Activated T-helper 9 cell treated with anti-CD3 and anti-CD28 coated beads, Interleukin-2, amount 50 U/mL, for 16 hours (primary cell): ENCODE results near the gene RAMAC.
"Not testable (repeated sequence)": the region's sequence is repeated elsewhere in the genome, so short reads cannot be mapped to it uniquely, and the experiment has no call there.

Source experiments
- DNase-seq: peaks from one replicate; pipeline ENCODE4 v3.0.0-alpha.2; 2020; ENCODE audit warnings: low read depth

Gene RAMAC

DNA sequence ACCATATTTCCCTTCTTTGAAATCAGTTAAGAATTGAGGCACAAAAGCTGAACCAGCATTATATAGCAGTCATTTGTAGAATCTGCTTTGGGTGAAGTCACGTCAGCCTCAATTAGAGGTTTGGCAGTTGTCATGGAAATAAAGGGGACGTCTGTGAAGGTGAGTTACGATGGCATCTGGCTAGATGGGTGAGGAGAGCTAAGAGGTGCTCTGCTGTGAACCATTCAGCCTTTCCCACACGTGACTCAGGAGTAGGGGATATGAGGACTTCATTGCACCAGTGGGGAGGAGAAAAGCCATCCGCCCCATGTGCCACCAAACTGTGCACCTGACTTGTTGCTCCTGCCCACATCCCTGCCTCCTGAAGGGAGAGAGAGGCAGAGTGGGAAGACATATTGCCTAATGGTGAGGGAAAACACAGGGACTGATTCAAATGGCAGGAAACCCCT is 28.2 kb downstream of the RAMAC start:
- no peak for DNase-seq

DNA sequence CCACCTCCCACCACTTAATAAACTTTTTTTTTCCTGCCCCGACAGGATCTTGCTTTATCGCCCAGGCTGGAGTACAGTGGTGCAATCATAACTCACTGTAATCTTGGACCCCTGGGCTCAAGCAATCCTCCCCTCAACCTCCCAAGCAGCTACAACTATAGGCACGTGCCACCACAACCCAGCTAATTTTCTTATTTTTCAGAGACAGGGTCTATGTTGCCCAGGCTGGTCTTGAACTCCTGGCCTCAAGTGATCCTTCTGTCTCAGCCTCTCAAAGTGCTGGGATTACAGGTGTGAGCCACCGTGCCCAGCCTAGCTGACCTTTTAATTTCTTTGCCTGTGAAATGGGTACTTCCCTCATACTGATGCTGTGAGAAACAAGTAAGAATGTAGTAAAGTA is 29.4 kb downstream of the RAMAC start:
- no peak for DNase-seq

- DNase-seq: no peak
Measured at GRCh38 chr15:83016906-83017305, 30.9 kb downstream of the RAMAC start.

GRCh38 chr15:83018436-83018835 is 32.4 kb downstream of the RAMAC start:
- DNase-seq: no peak

DNA sequence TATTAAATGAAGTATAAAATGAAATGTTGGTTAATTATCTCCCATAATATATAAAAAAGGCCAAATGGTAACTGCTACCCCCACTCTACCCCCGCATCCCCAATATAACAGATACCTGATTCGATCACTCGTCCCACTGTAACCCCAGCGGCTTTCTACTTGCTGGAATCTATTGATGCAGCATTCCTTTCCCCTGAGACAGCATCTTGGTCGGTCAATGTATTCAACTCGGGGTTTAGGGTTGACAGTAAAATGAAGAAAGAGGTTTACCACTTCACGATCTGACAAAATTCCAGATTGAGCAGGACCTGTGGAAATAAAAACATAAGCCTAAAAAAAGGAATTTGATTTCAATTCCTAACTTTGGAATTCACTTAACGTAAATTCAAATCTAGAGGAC is 44.0 kb downstream of the RAMAC start:
- no peak for DNase-seq

DNA sequence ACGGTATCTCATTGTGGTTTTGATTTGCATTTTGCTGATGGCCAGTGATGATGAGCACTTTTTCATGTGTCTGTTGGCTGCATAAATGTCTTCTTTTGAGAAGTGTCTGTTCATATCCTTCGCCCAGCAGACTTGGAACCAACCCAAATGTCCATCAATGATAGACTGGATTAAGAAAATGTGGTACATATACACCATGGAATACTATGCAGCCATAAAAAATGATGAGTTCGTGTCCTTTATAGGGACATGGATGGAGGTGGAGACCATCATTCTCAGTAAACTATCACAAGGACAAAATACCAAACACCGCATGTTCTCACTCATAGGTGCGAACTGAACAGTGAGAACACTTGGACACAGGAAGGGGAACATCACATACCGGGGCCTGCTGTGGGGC is 45.2 kb downstream of the RAMAC start:
- not testable (repeated sequence) for DNase-seq

DNA sequence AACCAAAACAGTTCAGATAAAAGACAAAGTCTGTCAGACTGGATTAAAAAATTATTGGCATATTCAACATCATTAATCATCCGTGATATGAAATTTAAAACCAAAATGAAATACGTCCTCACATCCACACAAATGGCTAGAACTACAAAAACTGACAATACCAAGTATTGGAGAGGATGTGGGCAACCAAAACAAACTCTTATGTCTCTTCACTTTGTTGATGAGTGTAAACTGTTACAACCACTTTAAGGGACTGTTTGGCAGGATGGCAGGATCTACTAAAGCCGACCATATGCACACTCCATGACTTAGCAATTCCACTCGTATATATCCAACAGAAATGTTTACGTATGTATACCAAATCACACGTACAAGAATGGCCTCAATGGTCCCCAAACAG is 50.2 kb downstream of the RAMAC start:
- no peak for DNase-seq

DNA sequence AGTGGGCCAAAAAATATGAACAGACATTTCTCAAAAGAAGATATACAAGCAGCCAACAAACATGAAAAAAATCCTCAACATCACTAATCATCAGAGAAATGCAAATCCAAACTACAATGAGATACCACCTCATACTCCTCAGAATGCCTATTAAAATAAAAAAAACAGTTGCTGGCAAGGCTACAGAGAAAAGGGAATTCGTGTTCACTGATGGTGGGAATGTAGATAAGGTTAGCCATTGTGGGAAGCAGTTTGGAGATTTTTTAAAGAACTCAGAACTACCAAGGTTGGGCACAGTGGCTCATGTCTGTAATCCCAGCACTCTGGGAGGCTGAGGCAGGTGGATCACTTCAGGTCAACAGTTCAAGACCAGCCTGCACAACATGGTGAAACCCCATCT is 53.2 kb downstream of the RAMAC start:
- DNase-seq: no peak
